GM12878 (cell line): ENCODE results near the gene COL11A2. TPM values are rescaled to one million over a fixed set of nuclear protein-coding genes. Genes with fewer than 3 reads are reported as not detected.

Experiments used
- ATAC-seq: fragments of 200-7000 bp; cut with Tn5 transposase; 3 replicates; pipeline ENCODE4 v1.9.1; 2020; ENCODE audit warnings: mild to moderate bottlenecking, moderate library complexity
- BruUV-seq: library from RNA; stranded (reverse); fragments of 400-500 nt; replicated peaks from 2 replicates; lab custom pipeline; 2021; lab: Mats Ljungman, UMichigan
- CTCF ChIA-PET: fragments of 300-600 bp; sonication (Branson Sonifier 250); formaldehyde crosslinking; extraction: SDS; loops from one replicate; lab custom pipeline; 2021; ENCODE audit warnings: inconsistent platforms; lab: Yijun Ruan, JAX
- POLR2A ChIA-PET: fragments of 350-600 bp; formaldehyde crosslinking; extraction: SDS; loops from one replicate; lab custom pipeline; 2021; ENCODE audit warnings: inconsistent platforms; lab: Charles Lee
- RAD21 ChIA-PET: fragments of 300-600 bp; sonication (Branson Sonifier 250); formaldehyde crosslinking; loops from one replicate; lab custom pipeline; 2023; ENCODE audit warnings: antibody characterized with exemption; ENCODE audit not compliant: unreplicated experiment; lab: Charles Lee
- SMC1A ChIA-PET: fragments of 300-600 bp; sonication (Branson Sonifier 250); formaldehyde crosslinking; loops from one replicate; lab custom pipeline; 2023; ENCODE audit not compliant: unreplicated experiment, uncharacterized antibody; lab: Charles Lee
- DNase-seq: peaks from one replicate; pipeline ENCODE4 v3.0.0-alpha.2; 2011; ENCODE audit warnings: low read depth, low spot score
- FAIRE-seq: peaks from 3 replicates; lab custom pipeline; 2011; peaks lifted over from hg19 to GRCh38; lab: Jason Lieb, UNC
- H2AFZ ChIP-seq: 2 replicates; pipeline ENCODE4 v1.6.0; 2011; ENCODE audit warnings: low read depth, low read length, control low read depth; ENCODE audit not compliant: control insufficient read depth
- H3K27ac ChIP-seq: 2 replicates; pipeline ENCODE4 v1.5.1; 2011; ENCODE audit warnings: control low read depth; ENCODE audit not compliant: control insufficient read depth, insufficient read depth
- H3K27me3 ChIP-seq, 2 experiments: replicated peaks in 1 of 2; 2 replicates each; pipeline versions ENCODE4 v1.6.0 to v1.6.1; 2011; ENCODE audit warnings: low read length in 1 of 2; ENCODE audit not compliant: control insufficient read depth in 2 of 2, insufficient read depth in 2 of 2
- H3K36me3 ChIP-seq, 2 experiments: 2 replicates each; pipeline ENCODE4 v1.5.1; 2011; ENCODE audit warnings: low read length in 1 of 2; ENCODE audit not compliant: control insufficient read depth in 2 of 2, insufficient read depth in 2 of 2
- H3K4me1 ChIP-seq: 2 replicates; pipeline ENCODE4 v1.6.1; 2011; ENCODE audit warnings: mild to moderate bottlenecking, low read length, moderate library complexity, mixed read lengths; ENCODE audit not compliant: control insufficient read depth, insufficient read depth
- H3K4me2 ChIP-seq: 2 replicates; pipeline ENCODE4 v1.6.0; 2011; ENCODE audit warnings: control low read depth; ENCODE audit not compliant: control insufficient read depth, insufficient read depth
- H3K4me3 ChIP-seq: fragments of 200-600 bp; sonication (generic); 2 replicates; pipeline ENCODE4 v1.5.1; 2016
- H3K79me2 ChIP-seq: 2 replicates; pipeline ENCODE4 v1.6.0; 2011; ENCODE audit warnings: low read length; ENCODE audit not compliant: control insufficient read depth, insufficient read depth
- H3K9ac ChIP-seq: 2 replicates; pipeline ENCODE4 v1.8.0; 2011; ENCODE audit warnings: low read length, control low read depth, mixed read lengths; ENCODE audit not compliant: control insufficient read depth, insufficient read depth
- H3K9me3 ChIP-seq: replicated peaks from 3 replicates; pipeline ENCODE4 v1.5.1; 2011; ENCODE audit warnings: mild to moderate bottlenecking, low read length; ENCODE audit not compliant: control insufficient read depth, insufficient read depth
- H4K20me1 ChIP-seq: 2 replicates; pipeline ENCODE4 v1.6.0; 2011; ENCODE audit not compliant: control insufficient read depth, insufficient read depth
- CBFB ChIP-seq: IDR thresholded peaks from 2 replicates; pipeline ENCODE4 v1.6.1; 2016; ENCODE audit warnings: antibody characterized with exemption, low read depth
- CREB1 ChIP-seq: IDR thresholded peaks from 2 replicates; pipeline ENCODE4 v1.6.1; 2012; ENCODE audit warnings: low read depth, mild to moderate bottlenecking, inconsistent platforms
- GATAD2B ChIP-seq: fragments of 450-650 bp; conservative IDR thresholded peaks from 2 replicates; pipeline ENCODE4 v1.6.1; 2017; ENCODE audit warnings: low read depth, mild to moderate bottlenecking, moderate library complexity
- JUND ChIP-seq: IDR thresholded peaks from 2 replicates; pipeline ENCODE4 v1.6.1; 2012; ENCODE audit warnings: low read depth, mild to moderate bottlenecking, low read length, improper control_type of control experiment, moderate library complexity
- MEF2A ChIP-seq: IDR thresholded peaks from 2 replicates; pipeline ENCODE4 v1.6.1; 2011; ENCODE audit warnings: low read depth, mild to moderate bottlenecking, low read length, moderate library complexity; ENCODE audit not compliant: insufficient read depth
- MEF2B ChIP-seq: fragments of 450-650 bp; IDR thresholded peaks from 2 replicates; pipeline ENCODE4 v1.6.1; 2018; ENCODE audit warnings: mild to moderate bottlenecking, moderate library complexity; ENCODE audit not compliant: partially characterized antibody, poor library complexity, severe bottlenecking
- MTA3 ChIP-seq: IDR thresholded peaks from 2 replicates; pipeline ENCODE4 v1.6.1; 2012; ENCODE audit warnings: low read length, inconsistent platforms, borderline replicate concordance
- NFIC ChIP-seq: IDR thresholded peaks from 2 replicates; pipeline ENCODE4 v1.6.1; 2012; ENCODE audit warnings: low read depth, mild to moderate bottlenecking, inconsistent platforms, low read length, moderate library complexity
- NR2C1 ChIP-seq: fragments of 450-650 bp; IDR thresholded peaks from 2 replicates; pipeline ENCODE4 v1.6.1; 2017; ENCODE audit warnings: antibody characterized with exemption, mild to moderate bottlenecking, moderate library complexity
- RB1 ChIP-seq: fragments of 450-650 bp; formaldehyde crosslinking; IDR thresholded peaks from 2 replicates; pipeline ENCODE4 v1.6.1; 2017; ENCODE audit warnings: mild to moderate bottlenecking, borderline replicate concordance
- SMAD5 ChIP-seq: IDR thresholded peaks from 2 replicates; pipeline ENCODE4 v1.6.1; 2016; ENCODE audit warnings: antibody characterized with exemption, low read depth
- SREBF1 ChIP-seq: IDR thresholded peaks from 2 replicates; pipeline ENCODE4 v1.6.1; 2012; ENCODE audit warnings: mild to moderate bottlenecking, low read length
- TCF7 ChIP-seq: IDR thresholded peaks from 2 replicates; pipeline ENCODE4 v1.6.1; 2014; ENCODE audit warnings: antibody characterized with exemption, borderline replicate concordance
- YY1 ChIP-seq: IDR thresholded peaks from 2 replicates; pipeline ENCODE4 v1.6.1; 2011; ENCODE audit warnings: low read depth, mild to moderate bottlenecking, low read length
- WGBS: methylation state at CpG from one replicate; pipeline ENCODE4 v1.1.6; 2016; ENCODE audit warnings: low lambda C conversion rate; ENCODE audit not compliant: insufficient replicate concordance, insufficient coverage; ENCODE audit errors: missing lambda C conversion rate; 5-methylcytosine and 5-hydroxymethylcytosine counted together
- in situ Hi-C: fragments of 300-500 bp; cut with MboI; formaldehyde crosslinking; loops from 9 replicates; pipeline ENCODE4 v1.14.3; 2018; ENCODE audit warnings: mixed read lengths
- intact Hi-C: fragments of 100-400 bp; cut with micrococcal nuclease; formaldehyde crosslinking; loops from one replicate; pipeline ENCODE4 v1.14.2; 2022; ENCODE audit not compliant: unreplicated experiment
- polyA plus RNA-seq, 11 experiments: library from polyadenylated mRNA; depleted of rRNA in 4 of 11; unstranded in 6 of 11; stranded (reverse) in 5 of 11; fragments of >200 nt; fragmentation: Nextera tagmentation in 4 of 11; fragmentation: Illumina TruSeq in 1 of 11; extraction: Ambion mirVana in 4 of 11; extraction: Trizol in 1 of 11; gene quantifications; 1 replicate in 1 of 11; 2 replicates in 10 of 11; pipeline versions ENCODE4 v1.2.1 to v1.2.3, GENCODE V29; 2011 to 2016; ENCODE audit warnings: inconsistent platforms in 2 of 11, missing spikeins in 2 of 11, low read depth in 1 of 11
- total RNA-seq, 4 experiments: library from RNA; depleted of rRNA in 3 of 4; stranded (reverse); fragments of >200 nt in 3 of 4; fragmentation: Illumina TruSeq in 1 of 4; extraction: Trizol in 1 of 4; gene quantifications; 2 replicates each; pipeline versions ENCODE4 v1.2.1 to v1.2.3, GENCODE V29; 2013 to 2021
- TF ChIP-seq, protein P1 (sequence below): fragments of 450-650 bp; IDR thresholded peaks from 2 replicates; pipeline ENCODE4 v1.6.1; 2016; ENCODE audit warnings: mild to moderate bottlenecking, moderate library complexity, borderline replicate concordance
- TF ChIP-seq, protein P2 (sequence below): fragments of 450-650 bp; IDR thresholded peaks from 2 replicates; pipeline ENCODE4 v1.6.1; 2017; ENCODE audit warnings: mild to moderate bottlenecking, low read depth, inconsistent platforms; ENCODE audit not compliant: poor library complexity, severe bottlenecking

The COL11A2 gene
- total and polyA plus RNA-seq, 10 of the 15 experiments (the other 5 are each of a cell fraction or from before 2014, with no cell fraction given): 0.03 to 0.83 (median 0.22) TPM; not detected in 1

DNA sequence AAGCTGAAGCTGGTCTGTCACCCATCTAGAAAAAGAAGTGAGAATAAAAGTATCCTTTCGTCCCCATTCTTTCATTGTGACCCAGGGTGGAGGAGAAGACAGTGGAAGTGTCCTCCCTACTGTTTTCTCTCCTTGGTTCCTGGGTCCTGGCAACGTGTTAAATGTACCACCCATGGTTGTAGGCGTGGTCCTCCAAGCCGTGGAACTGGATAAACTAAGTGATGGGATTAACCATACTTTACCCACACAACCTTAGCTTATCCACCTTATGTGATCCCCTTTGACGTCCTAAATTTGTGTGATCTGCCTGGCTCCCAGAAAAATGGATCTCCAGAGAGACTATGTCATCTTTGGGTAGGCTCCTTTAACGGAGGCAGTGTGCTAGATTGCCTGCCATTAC lies 69.1 kb downstream of the COL11A2 start (continued):
- TF ChIP-seq, protein P1, sequence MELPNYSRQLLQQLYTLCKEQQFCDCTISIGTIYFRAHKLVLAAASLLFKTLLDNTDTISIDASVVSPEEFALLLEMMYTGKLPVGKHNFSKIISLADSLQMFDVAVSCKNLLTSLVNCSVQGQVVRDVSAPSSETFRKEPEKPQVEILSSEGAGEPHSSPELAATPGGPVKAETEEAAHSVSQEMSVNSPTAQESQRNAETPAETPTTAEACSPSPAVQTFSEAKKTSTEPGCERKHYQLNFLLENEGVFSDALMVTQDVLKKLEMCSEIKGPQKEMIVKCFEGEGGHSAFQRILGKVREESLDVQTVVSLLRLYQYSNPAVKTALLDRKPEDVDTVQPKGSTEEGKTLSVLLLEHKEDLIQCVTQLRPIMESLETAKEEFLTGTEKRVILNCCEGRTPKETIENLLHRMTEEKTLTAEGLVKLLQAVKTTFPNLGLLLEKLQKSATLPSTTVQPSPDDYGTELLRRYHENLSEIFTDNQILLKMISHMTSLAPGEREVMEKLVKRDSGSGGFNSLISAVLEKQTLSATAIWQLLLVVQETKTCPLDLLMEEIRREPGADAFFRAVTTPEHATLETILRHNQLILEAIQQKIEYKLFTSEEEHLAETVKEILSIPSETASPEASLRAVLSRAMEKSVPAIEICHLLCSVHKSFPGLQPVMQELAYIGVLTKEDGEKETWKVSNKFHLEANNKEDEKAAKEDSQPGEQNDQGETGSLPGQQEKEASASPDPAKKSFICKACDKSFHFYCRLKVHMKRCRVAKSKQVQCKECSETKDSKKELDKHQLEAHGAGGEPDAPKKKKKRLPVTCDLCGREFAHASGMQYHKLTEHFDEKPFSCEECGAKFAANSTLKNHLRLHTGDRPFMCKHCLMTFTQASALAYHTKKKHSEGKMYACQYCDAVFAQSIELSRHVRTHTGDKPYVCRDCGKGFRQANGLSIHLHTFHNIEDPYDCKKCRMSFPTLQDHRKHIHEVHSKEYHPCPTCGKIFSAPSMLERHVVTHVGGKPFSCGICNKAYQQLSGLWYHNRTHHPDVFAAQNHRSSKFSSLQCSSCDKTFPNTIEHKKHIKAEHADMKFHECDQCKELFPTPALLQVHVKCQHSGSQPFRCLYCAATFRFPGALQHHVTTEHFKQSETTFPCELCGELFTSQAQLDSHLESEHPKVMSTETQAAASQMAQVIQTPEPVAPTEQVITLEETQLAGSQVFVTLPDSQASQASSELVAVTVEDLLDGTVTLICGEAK: no peak

DNA sequence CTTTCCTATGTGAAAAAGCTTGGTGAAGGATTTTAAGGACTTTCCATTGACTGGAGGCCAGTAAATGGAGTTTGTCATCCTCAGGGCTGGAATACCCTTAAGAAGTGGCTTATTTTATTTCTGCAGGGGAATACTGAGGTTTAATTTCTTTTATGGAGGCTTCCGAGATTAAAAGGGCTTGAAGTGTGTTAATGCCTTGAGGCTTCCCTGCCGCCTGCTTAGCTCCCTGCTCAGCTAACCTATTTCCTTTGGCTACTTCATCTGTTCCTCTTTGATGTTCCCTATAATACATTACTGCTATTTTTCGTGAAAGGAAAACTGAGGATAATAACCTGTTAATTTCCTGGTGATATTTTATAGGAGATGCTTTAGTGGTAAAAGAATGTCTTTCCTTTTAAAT lies 72.3 kb downstream of the COL11A2 start:
- ATAC-seq (no peak), DNase-seq (no peak), FAIRE-seq (no peak)
- Histone ChIP-seq H3K4me2 (no peak overlapping the region), H3K79me2 (no peaks in the 10 kb centered on the region), H3K9me3 (peaks cover 13% of the 10 kb centered on the region), H3K36me3 (no peaks in the 10 kb centered on the region), H2AFZ (no peak overlapping the region), H3K27me3 (peaks cover 0 to 2% of the 10 kb centered on the region in 2 experiments; a peak in 2 of 4 replicates), H3K27ac (no peak overlapping the region), H3K9ac (no peak overlapping the region), H4K20me1 (no peaks in the 10 kb centered on the region), H3K4me1 (peaks cover 23% of the 10 kb centered on the region), H3K4me3 (no peak overlapping the region)
- POLR2A ChIA-PET: interaction anchor here (1.0 kb wide), 1 partner anchor 53 kb away, joined by 3 read pairs; no protein-coding TSS in a partner anchor
- intact Hi-C loops: no loop called here
- RAD21 ChIA-PET: interaction anchor here (0.7 to 4.2 kb wide), 9 partner anchors 10 to 136 kb away, joined by 3 to 19 read pairs (median 6); no protein-coding TSS in a partner anchor
- in situ Hi-C loops: no loop called here
- SMC1A ChIA-PET: interaction anchor here (0.6 to 8.9 kb wide), 14 partner anchors 7 to 224 kb away, joined by 3 to 139 read pairs (median 6); partner anchors contain the start of gene HLA-DOA
- 44% methylated on average over 3 of the region's 3 CpGs for WGBS
- no TSS peak for BruUV-seq
- CTCF ChIA-PET: interaction anchor here (0.9 to 8.9 kb wide), 18 partner anchors 8 to 135 kb away, joined by 3 to 184 read pairs (median 6); no protein-coding TSS in a partner anchor
- TF ChIP-seq YY1: no peak
- no peak for TF ChIP-seq GATAD2B
- no peak for TF ChIP-seq RB1
- no peak for TF ChIP-seq TCF7
- TF ChIP-seq CREB1: no peak
- TF ChIP-seq NFIC: no peak
- no peak for TF ChIP-seq SMAD5
- TF ChIP-seq, protein P2, sequence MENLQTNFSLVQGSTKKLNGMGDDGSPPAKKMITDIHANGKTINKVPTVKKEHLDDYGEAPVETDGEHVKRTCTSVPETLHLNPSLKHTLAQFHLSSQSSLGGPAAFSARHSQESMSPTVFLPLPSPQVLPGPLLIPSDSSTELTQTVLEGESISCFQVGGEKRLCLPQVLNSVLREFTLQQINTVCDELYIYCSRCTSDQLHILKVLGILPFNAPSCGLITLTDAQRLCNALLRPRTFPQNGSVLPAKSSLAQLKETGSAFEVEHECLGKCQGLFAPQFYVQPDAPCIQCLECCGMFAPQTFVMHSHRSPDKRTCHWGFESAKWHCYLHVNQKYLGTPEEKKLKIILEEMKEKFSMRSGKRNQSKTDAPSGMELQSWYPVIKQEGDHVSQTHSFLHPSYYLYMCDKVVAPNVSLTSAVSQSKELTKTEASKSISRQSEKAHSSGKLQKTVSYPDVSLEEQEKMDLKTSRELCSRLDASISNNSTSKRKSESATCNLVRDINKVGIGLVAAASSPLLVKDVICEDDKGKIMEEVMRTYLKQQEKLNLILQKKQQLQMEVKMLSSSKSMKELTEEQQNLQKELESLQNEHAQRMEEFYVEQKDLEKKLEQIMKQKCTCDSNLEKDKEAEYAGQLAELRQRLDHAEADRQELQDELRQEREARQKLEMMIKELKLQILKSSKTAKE: no peak
- TF ChIP-seq JUND: no peak
- TF ChIP-seq NR2C1: no peak
- no peak for TF ChIP-seq SREBF1
- no peak for TF ChIP-seq MEF2B
- no peak for TF ChIP-seq CBFB
- no peak for TF ChIP-seq MTA3
- no peak for TF ChIP-seq MEF2A
